Prostate gland (tissue), 2 donors: ENCODE data around the gene THNSL1. TPM values are rescaled to one million over a fixed set of nuclear protein-coding genes. Genes with fewer than 3 reads are reported as not detected.

Experiments
- DNase-seq: peaks from one replicate; pipeline ENCODE4 v3.0.0-alpha.2; 2019; ENCODE audit warnings: low spot score
- H3K27ac ChIP-seq, 2 donors: fragments of 200-600 bp; sonication (generic); 2 replicates each; pipeline ENCODE4 v1.5.1; 2017 to 2019
- H3K27me3 ChIP-seq: fragments of 200-600 bp; sonication (generic); replicated peaks from 2 replicates; pipeline ENCODE4 v1.5.1; 2019; ENCODE audit not compliant: insufficient read depth
- H3K36me3 ChIP-seq, 2 donors: fragments of 200-600 bp; sonication (generic); 1 replicate in 1 of 2; 2 replicates in 1 of 2; pipeline versions ENCODE4 v1.5.1 to v1.8.1; 2017 to 2019
- H3K4me1 ChIP-seq: fragments of 200-600 bp; sonication (generic); replicated peaks from 2 replicates; pipeline ENCODE4 v1.5.1; 2019
- H3K4me3 ChIP-seq, 2 donors: fragments of 200-600 bp; sonication (generic); 2 replicates each; pipeline ENCODE4 v1.5.1; 2017 to 2019
- H3K9me3 ChIP-seq: fragments of 200-600 bp; sonication (generic); 2 replicates; pipeline ENCODE4 v1.5.1; 2017
- POLR2A ChIP-seq: fragments of 450-650 bp; IDR thresholded peaks from one replicate; pipeline ENCODE4 v1.6.1; 2016; ENCODE audit warnings: antibody characterized with exemption, mild to moderate bottlenecking
- POLR2AphosphoS5 ChIP-seq: sonication (generic); formaldehyde crosslinking; IDR thresholded peaks from one replicate; pipeline ENCODE4 v1.6.1; 2017; ENCODE audit warnings: antibody characterized with exemption
- WGBS: methylation state at CpG from one replicate; pipeline ENCODE4 v1.1.5; 2018; 5-methylcytosine and 5-hydroxymethylcytosine counted together
- intact Hi-C: fragments of 100-400 bp; cut with DNase I; formaldehyde crosslinking; loops from one replicate; pipeline ENCODE4 v1.14.2; 2022
- total RNA-seq, 2 donors: library from RNA; depleted of rRNA; stranded (reverse); fragments of >200 nt; gene quantifications; one replicate each; pipeline ENCODE4 v1.1.0, GENCODE V29; 2016
- TF ChIP-seq, protein P1 (sequence below), 4 experiments: fragments of 200-600 bp in 2 of 4; fragments of 450-650 bp in 2 of 4; sonication (generic) in 2 of 4; IDR thresholded peaks; 1 replicate in 3 of 4; 2 replicates in 1 of 4; pipeline ENCODE4 v1.5.1; 2016 to 2019; ENCODE audit warnings: antibody characterized with exemption in 4 of 4, mild to moderate bottlenecking in 2 of 4, moderate library complexity in 2 of 4

The THNSL1 gene
- total RNA-seq, 2 donors from 2014 or later: 2.4 to 4.3 TPM

DNA sequence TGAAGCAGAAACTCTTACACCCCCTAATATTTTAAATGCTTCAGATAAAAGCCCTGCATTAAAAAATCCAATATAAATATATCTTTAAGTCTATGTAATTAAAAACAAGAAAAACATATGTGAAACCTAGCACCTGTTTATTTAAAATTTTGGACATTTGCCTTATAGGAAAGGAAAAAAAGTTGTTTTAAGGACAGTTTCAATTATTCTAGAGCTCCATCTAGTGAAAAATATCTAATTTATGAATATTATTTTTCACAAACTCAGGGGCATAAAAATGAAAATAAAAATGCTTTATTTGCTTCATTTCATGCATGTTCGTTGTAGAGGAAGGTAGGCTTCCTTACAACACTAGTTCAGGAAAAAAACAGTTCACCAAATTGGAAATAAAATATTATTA lies 26.5 kb upstream of the THNSL1 start:
- Histone ChIP-seq H3K27ac (no peak overlapping the region), H3K4me3 (no peak overlapping the region), H3K9me3 (no peaks in the 10 kb centered on the region), H3K4me1 (no peaks in the 10 kb centered on the region), H3K27me3 (no peaks in the 10 kb centered on the region), H3K36me3 (no peaks in the 10 kb centered on the region)
- intact Hi-C loops: loop anchor here (10.0 kb wide), 1 partner anchor 345 kb away; no protein-coding TSS in a partner anchor
- TF ChIP-seq POLR2AphosphoS5 (no peak), POLR2A (no peak)
- TF ChIP-seq, protein P1, sequence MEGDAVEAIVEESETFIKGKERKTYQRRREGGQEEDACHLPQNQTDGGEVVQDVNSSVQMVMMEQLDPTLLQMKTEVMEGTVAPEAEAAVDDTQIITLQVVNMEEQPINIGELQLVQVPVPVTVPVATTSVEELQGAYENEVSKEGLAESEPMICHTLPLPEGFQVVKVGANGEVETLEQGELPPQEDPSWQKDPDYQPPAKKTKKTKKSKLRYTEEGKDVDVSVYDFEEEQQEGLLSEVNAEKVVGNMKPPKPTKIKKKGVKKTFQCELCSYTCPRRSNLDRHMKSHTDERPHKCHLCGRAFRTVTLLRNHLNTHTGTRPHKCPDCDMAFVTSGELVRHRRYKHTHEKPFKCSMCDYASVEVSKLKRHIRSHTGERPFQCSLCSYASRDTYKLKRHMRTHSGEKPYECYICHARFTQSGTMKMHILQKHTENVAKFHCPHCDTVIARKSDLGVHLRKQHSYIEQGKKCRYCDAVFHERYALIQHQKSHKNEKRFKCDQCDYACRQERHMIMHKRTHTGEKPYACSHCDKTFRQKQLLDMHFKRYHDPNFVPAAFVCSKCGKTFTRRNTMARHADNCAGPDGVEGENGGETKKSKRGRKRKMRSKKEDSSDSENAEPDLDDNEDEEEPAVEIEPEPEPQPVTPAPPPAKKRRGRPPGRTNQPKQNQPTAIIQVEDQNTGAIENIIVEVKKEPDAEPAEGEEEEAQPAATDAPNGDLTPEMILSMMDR (IDR thresholded peaks at IDR 0.05): peak in 1 of 4 experiments; percentile 15
- DNase-seq: no peak
- 31% methylated on average over 1 of the region's 1 CpG for WGBS

DNA sequence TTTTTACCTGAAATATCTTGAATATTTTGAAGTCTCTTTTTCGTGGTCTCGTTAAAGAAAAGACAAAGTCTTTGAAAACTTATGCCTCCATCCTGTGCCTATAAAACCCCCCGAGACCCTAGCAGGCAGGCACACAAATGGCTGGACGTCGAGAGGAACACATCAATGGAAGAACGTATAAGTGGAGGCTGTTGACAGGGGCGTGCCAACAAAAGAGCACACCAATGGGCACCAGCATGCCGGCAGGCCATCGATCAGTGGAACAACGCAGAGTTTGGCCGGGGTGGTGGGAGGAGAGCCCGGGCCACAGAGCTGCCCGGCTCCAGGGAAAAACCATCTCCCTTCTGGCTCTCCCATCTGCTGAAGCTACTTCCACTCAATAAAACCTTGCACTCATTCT lies 25.1 kb upstream of the THNSL1 start:
- Histone ChIP-seq H3K27me3 (no peaks in the 10 kb centered on the region), H3K4me3 (no peak overlapping the region), H3K27ac (no peak overlapping the region), H3K4me1 (no peaks in the 10 kb centered on the region), H3K36me3 (no peaks in the 10 kb centered on the region), H3K9me3 (no peaks in the 10 kb centered on the region)
- TF ChIP-seq, protein P1 (IDR thresholded peaks at IDR 0.05): no peak
- TF ChIP-seq POLR2AphosphoS5: no peak
- TF ChIP-seq POLR2A: no peak
- 85% methylated on average over 13 of the region's 13 CpGs for WGBS
- intact Hi-C loops: no loop called here
- DNase-seq: no peak

DNA sequence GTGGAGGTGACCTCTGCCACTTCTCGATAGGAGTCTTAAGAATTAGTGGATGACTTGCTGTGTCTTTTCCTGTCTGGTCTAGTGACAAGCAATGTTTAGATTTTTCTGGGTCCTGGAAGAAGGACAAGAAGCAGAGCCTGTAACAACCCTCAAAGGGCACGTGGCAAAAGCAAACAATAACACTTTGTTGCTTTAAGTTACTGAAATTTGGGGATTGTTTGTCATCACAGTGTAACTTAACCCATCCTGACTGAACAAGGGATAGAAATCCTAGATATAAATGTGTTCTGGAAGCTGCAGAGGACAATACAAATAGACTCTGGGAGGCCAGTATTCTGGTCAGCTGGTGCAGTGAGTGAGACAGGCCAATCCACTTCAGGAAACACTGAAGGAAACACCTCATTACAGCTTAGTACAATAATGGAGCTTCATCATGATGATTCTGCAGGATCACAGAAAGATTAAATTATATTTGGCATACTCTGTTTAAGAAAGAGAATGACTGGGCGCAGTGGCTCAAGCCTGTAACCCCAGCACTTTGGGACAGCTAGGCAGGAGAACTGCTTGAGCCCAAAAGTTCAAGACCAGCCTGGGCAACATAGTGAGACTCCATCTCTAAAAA lies 23.8 kb upstream of the THNSL1 start:
- TF ChIP-seq, protein P1 (IDR thresholded peaks at IDR 0.05): no peak
- TF ChIP-seq POLR2AphosphoS5 (no peak), POLR2A (no peak)
- H3K4me1 ChIP-seq: no peaks in the 10 kb centered on the region
- no peak overlapping the region for H3K4me3 ChIP-seq
- DNase-seq: no peak
- intact Hi-C loops: no loop called here
- H3K27me3 ChIP-seq: no peaks in the 10 kb centered on the region
- H3K9me3 ChIP-seq: no peaks in the 10 kb centered on the region
- WGBS: 80% methylated on average over 3 of the region's 3 CpGs
- no peak overlapping the region for H3K27ac ChIP-seq
- H3K36me3 ChIP-seq: no peaks in the 10 kb centered on the region

DNA sequence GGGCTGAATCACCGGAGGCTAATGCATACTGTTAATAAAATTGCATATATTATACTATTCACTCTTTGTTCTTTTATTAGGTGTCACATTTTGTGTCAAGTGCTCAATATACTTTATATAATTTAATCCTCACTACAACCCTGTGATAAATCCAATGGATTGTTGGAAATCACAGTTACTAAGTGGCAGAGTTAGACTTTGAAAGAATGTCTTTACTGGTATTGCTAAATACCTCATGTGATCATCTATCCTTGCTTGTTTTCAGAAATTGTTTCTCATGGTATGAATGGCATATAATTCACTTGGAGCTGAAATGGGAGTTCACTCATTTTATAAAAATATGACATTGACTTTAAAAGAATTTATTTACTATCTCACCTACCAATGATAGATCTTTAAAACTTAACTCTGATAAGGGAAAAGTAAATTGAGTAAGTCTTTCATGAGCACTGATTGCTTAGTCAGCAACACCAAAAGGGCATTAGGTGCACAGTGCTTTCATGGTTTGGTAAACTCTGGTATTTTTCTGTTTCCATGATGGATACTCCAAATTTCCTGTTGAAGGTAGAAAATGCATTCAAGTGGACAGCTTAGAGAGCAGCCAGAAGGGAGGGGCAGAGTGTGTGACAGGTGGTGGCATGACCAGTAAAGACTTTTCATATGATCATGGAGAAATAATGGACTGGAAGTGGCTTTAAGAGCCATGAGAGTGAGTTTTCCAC lies 23.0 kb upstream of the THNSL1 start:
- Histone ChIP-seq H3K4me3 (no peak overlapping the region), H3K36me3 (no peaks in the 10 kb centered on the region), H3K9me3 (no peaks in the 10 kb centered on the region), H3K27me3 (no peaks in the 10 kb centered on the region), H3K4me1 (no peaks in the 10 kb centered on the region), H3K27ac (no peak overlapping the region)
- intact Hi-C loops: no loop called here
- WGBS: 97% methylated on average over 1 of the region's 1 CpG
- TF ChIP-seq POLR2A (no peak), POLR2AphosphoS5 (no peak)
- TF ChIP-seq, protein P1 (IDR thresholded peaks at IDR 0.05): no peak
- no peak for DNase-seq

DNA sequence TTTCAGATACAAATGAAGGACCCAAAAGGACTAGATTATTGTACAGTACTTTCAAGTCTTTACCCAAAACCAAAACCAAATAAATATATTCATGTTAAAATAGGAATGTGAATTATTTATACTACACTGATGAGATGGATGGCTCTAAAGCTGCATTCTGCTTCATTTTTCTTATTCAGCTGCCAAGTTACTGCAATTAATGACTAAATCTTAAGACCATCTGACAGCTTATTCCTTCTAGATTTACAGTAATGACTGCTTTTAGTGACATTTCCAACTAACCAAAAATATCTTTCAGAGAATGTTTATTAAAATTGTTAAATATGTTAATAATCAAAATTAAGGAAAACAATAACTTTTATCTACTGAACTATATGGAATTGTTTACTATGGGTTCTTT lies 21.3 kb upstream of the THNSL1 start:
- intact Hi-C loops: no loop called here

More for the DNA sequence above, 21.3 kb upstream of the THNSL1 start:
- no peak for DNase-seq
- Histone ChIP-seq H3K36me3 (no peaks in the 10 kb centered on the region), H3K27me3 (no peaks in the 10 kb centered on the region), H3K4me1 (no peaks in the 10 kb centered on the region), H3K27ac (no peak overlapping the region), H3K4me3 (no peak overlapping the region), H3K9me3 (no peaks in the 10 kb centered on the region)
- TF ChIP-seq, protein P1 (IDR thresholded peaks at IDR 0.05): no peak
- TF ChIP-seq POLR2AphosphoS5 (no peak), POLR2A (no peak)
